ENCODE results near the gene CDHR2. TPM values are rescaled to one million over a fixed set of nuclear protein-coding genes. Genes with fewer than 3 reads are reported as not detected.
A peak's percentile ranks its signal among the peaks of the same experiment; 100 is the strongest.

The CDHR2 gene
- total and polyA plus RNA-seq, 2 of the 13 experiments (the other 11 are each of a cell fraction or from before 2014, with no cell fraction given) = 17.9 to 20.9 TPM

- no peak for TF ChIP-seq NFAT5 (CRISPR knock-in tag; IDR thresholded peaks at IDR 0.05)
- TF ChIP-seq ARNTL (CRISPR knock-in tag; IDR thresholded peaks at IDR 0.05) = no peak
- no peak for TF ChIP-seq TSC22D2 (CRISPR knock-in tag; IDR thresholded peaks at IDR 0.05; ENCODE audit: borderline replicate concordance)
- TF ChIP-seq ESRRA (CRISPR knock-in tag; IDR thresholded peaks at IDR 0.05; ENCODE audit: low read depth) = no peak
- TF ChIP-seq ZNF687 (CRISPR knock-in tag; IDR thresholded peaks at IDR 0.05) = 0 out of 2 replicates have a peak, but pooled peaks have one; percentile 24
- peak; percentile 61 for TF ChIP-seq STAG1 (CRISPR knock-in tag; IDR thresholded peaks at IDR 0.05)
- 0 out of 2 replicates have a peak, but pooled peaks have one; percentile 53 for TF ChIP-seq RAD21 (CRISPR knock-in tag; IDR thresholded peaks at IDR 0.05)
- TF ChIP-seq ZNF205 (CRISPR knock-in tag; IDR thresholded peaks at IDR 0.05) = no peak
- TF ChIP-seq ZNF562 (CRISPR knock-in tag; IDR thresholded peaks at IDR 0.05; ENCODE audit: borderline replicate concordance) = no peak
- TF ChIP-seq NONO (IDR thresholded peaks at IDR 0.05) = no peak
- TF ChIP-seq NONO (CRISPR knock-in tag; conservative IDR thresholded peaks at IDR 0.05) = no peak
- TF ChIP-seq KIAA2018 (CRISPR knock-in tag; IDR thresholded peaks at IDR 0.05; ENCODE audit: borderline replicate concordance) = no peak
These were observed 70.0 kb downstream of the CDHR2 start (continued) for GRCh38 chr5:176619203-176619568.

Measured in HepG2 (cell line).